Osteocyte (in vitro differentiated cells): ENCODE data around the gene ZSCAN25. TPM values are rescaled to one million over a fixed set of nuclear protein-coding genes. Genes with fewer than 3 reads are reported as not detected.
A peak's percentile ranks its signal among the peaks of the same experiment; 100 is the strongest.

Experiments used
- DNase-seq: peaks from one replicate; pipeline ENCODE4 v3.0.0; 2021; ENCODE audit warnings: mixed read lengths; ENCODE audit not compliant: unreplicated experiment; ENCODE audit errors: extremely low spot score
- H3K27ac Mint-ChIP-seq: one replicate; pipeline ENCODE4 v1.8.0; 2021; ENCODE audit warnings: mild to moderate bottlenecking, mixed read lengths; ENCODE audit not compliant: unreplicated experiment
- H3K27me3 Mint-ChIP-seq: one replicate; pipeline ENCODE4 v1.8.0; 2021; ENCODE audit warnings: mixed read lengths; ENCODE audit not compliant: unreplicated experiment
- H3K36me3 Mint-ChIP-seq: one replicate; pipeline ENCODE4 v1.8.0; 2021; ENCODE audit warnings: mixed read lengths; ENCODE audit not compliant: unreplicated experiment
- H3K4me1 Mint-ChIP-seq: one replicate; pipeline ENCODE4 v1.8.0; 2021; ENCODE audit warnings: mixed read lengths; ENCODE audit not compliant: unreplicated experiment
- H3K4me3 Mint-ChIP-seq: one replicate; pipeline ENCODE4 v1.8.0; 2021; ENCODE audit warnings: mild to moderate bottlenecking, moderate library complexity, mixed read lengths; ENCODE audit not compliant: unreplicated experiment
- H3K9me3 Mint-ChIP-seq: one replicate; pipeline ENCODE4 v1.8.0; 2021; ENCODE audit warnings: mixed read lengths; ENCODE audit not compliant: unreplicated experiment
- CTCF ChIP-seq: fragments of 200-600 bp; sonication (generic); IDR thresholded peaks from 2 replicates; pipeline ENCODE4 v1.5.0; 2021; ENCODE audit warnings: antibody characterized with exemption, mild to moderate bottlenecking, moderate library complexity
- total RNA-seq: library from RNA; stranded (reverse); gene quantifications from 2 replicates; pipeline ENCODE4 v1.2.1, GENCODE V29; 2021

ZSCAN25 gene
- total RNA-seq, 1 donor from 2014 or later, result 20.7 TPM

- Mint-ChIP-seq H3K36me3 (no peaks in the 10 kb centered on the region), H3K27ac (no peak overlapping the region), H3K4me1 (no peaks in the 10 kb centered on the region), H3K27me3 (no peaks in the 10 kb centered on the region), H3K9me3 (no peaks in the 10 kb centered on the region), H3K4me3 (no peak overlapping the region)
- no peak for TF ChIP-seq CTCF
- DNase-seq, result no peak
Observed at GRCh38 chr7:99606531-99606930, 10.2 kb upstream of the ZSCAN25 start.

GRCh38 chr7:99607548-99607947, 9.2 kb upstream of the ZSCAN25 start:
- no peak for DNase-seq
- Mint-ChIP-seq H3K27ac (no peak overlapping the region), H3K27me3 (no peaks in the 10 kb centered on the region), H3K4me3 (no peak overlapping the region), H3K9me3 (no peaks in the 10 kb centered on the region), H3K36me3 (no peaks in the 10 kb centered on the region), H3K4me1 (no peaks in the 10 kb centered on the region)
- TF ChIP-seq CTCF, result no peak

- Mint-ChIP-seq H3K9me3 (no peaks in the 10 kb centered on the region), H3K36me3 (peaks cover 7% of the 10 kb centered on the region), H3K4me3 (no peak overlapping the region), H3K27ac (no peak overlapping the region), H3K4me1 (peaks cover 25% of the 10 kb centered on the region), H3K27me3 (no peaks in the 10 kb centered on the region)
- DNase-seq, result no peak
- TF ChIP-seq CTCF, result no peak
Observed at GRCh38 chr7:99614495-99614894, 2.3 kb upstream of the ZSCAN25 start.

GRCh38 chr7:99615989-99616358, 772 bp upstream of the ZSCAN25 start:
- peaks cover 18% of the 10 kb centered on the region for H3K36me3 Mint-ChIP-seq
- H3K4me1 Mint-ChIP-seq, result peaks cover 25% of the 10 kb centered on the region
- TF ChIP-seq CTCF, result no peak
- H3K27ac Mint-ChIP-seq, result peak overlapping the region; percentile 91
- peak; percentile 56 for DNase-seq
- no peaks in the 10 kb centered on the region for H3K9me3 Mint-ChIP-seq
- peak overlapping the region; percentile 92 for H3K4me3 Mint-ChIP-seq
- no peaks in the 10 kb centered on the region for H3K27me3 Mint-ChIP-seq

GRCh38 chr7:99617192-99617781, 541 bp downstream of the ZSCAN25 start:
- Mint-ChIP-seq H3K27ac (peak overlapping the region; percentile 91), H3K27me3 (no peaks in the 10 kb centered on the region), H3K9me3 (no peaks in the 10 kb centered on the region), H3K4me3 (peak overlapping the region; percentile 92), H3K36me3 (peaks cover 26% of the 10 kb centered on the region), H3K4me1 (peaks cover 25% of the 10 kb centered on the region)
- TF ChIP-seq CTCF, result no peak
- DNase-seq, result peak; percentile 54
